ENCODE measurements around the gene SERPINB2.
A peak's percentile ranks its signal among the peaks of the same experiment; 100 is the strongest.

Gene SERPINB2

GRCh38 chr18:63887424-63887823 is at the start of gene SERPINB2:
TSS of gene SERPINB2 (plus strand) at chr18:63887705. CDS start at chr18:63891445, 3,740 bp downstream.
- peak; percentile 22 for DNase-seq

GRCh38 chr18:63843008-63843407 is 44.5 kb upstream of the SERPINB2 start:
- DNase-seq = no peak

GRCh38 chr18:63844254-63844653 is 43.3 kb upstream of the SERPINB2 start:
- no peak for DNase-seq

- DNase-seq = no peak
Observed at GRCh38 chr18:63848159-63848558, 39.3 kb upstream of the SERPINB2 start.

- DNase-seq = no peak
Observed at GRCh38 chr18:63850020-63850419, 37.5 kb upstream of the SERPINB2 start.

- DNase-seq = no peak
Observed at GRCh38 chr18:63850636-63851035, 36.9 kb upstream of the SERPINB2 start.

- DNase-seq = no peak
Observed at GRCh38 chr18:63858456-63858855, 29.0 kb upstream of the SERPINB2 start.

- DNase-seq = no peak
Observed at GRCh38 chr18:63859781-63860475, 27.6 kb upstream of the SERPINB2 start.

- no peak for DNase-seq
Observed at GRCh38 chr18:63860531-63860930, 27.0 kb upstream of the SERPINB2 start.

- DNase-seq = no peak
Observed at GRCh38 chr18:63867368-63868125, 20.0 kb upstream of the SERPINB2 start.

GRCh38 chr18:63868546-63868945 is 19.0 kb upstream of the SERPINB2 start:
- no peak for DNase-seq

GRCh38 chr18:63869374-63869773 is 18.1 kb upstream of the SERPINB2 start:
- DNase-seq = no peak

- no peak for DNase-seq
Observed at GRCh38 chr18:63869851-63870250, 17.7 kb upstream of the SERPINB2 start.

- no peak for DNase-seq
Observed at GRCh38 chr18:63871836-63872235, 15.7 kb upstream of the SERPINB2 start.

GRCh38 chr18:63872586-63872985 is 14.9 kb upstream of the SERPINB2 start:
- DNase-seq = no peak

GRCh38 chr18:63878343-63878742 is 9.2 kb upstream of the SERPINB2 start:
- no peak for DNase-seq

GRCh38 chr18:63878925-63879324 is 8.6 kb upstream of the SERPINB2 start:
- no peak for DNase-seq

GRCh38 chr18:63879709-63880108 is 7.8 kb upstream of the SERPINB2 start:
- DNase-seq = no peak

GRCh38 chr18:63881851-63882250 is 5.7 kb upstream of the SERPINB2 start:
- peak; percentile 15 for DNase-seq

- DNase-seq = no peak
Observed at GRCh38 chr18:63882333-63883141, 5.0 kb upstream of the SERPINB2 start.

GRCh38 chr18:63883617-63884016 is 3.9 kb upstream of the SERPINB2 start:
- no peak for DNase-seq

GRCh38 chr18:63888470-63889190 is 1.1 kb downstream of the SERPINB2 start:
- DNase-seq = no peak

GRCh38 chr18:63889626-63890025 is 2.1 kb downstream of the SERPINB2 start:
- DNase-seq = no peak

All from stimulated activated CD4-positive, alpha-beta T cell treated with anti-CD3 and anti-CD28 coated beads, Interleukin-4, amount 100 ng/mL, for 24 hours (primary cell).